ENCODE measurements around the gene GPC3.

GPC3 gene

GRCh38 chrX:133593531-133593930 is 391.9 kb downstream of the GPC3 start:
- no peaks in the 10 kb centered on the region for H3K4me1 ChIP-seq (ENCODE audit: insufficient read depth, low read length)
- H3K9ac ChIP-seq (ENCODE audit: low read depth, low read length), result no peak overlapping the region
- H3K9me3 ChIP-seq (ENCODE audit: control insufficient read depth, insufficient read depth, low read length), result no peaks in the 10 kb centered on the region
- H3K36me3 ChIP-seq (ENCODE audit: insufficient read depth, low read length), result no peaks in the 10 kb centered on the region

GRCh38 chrX:133590703-133591505 is 394.5 kb downstream of the GPC3 start:
- H3K36me3 ChIP-seq (ENCODE audit: insufficient read depth, low read length), result no peaks in the 10 kb centered on the region
- H3K9me3 ChIP-seq (ENCODE audit: control insufficient read depth, insufficient read depth, low read length), result no peaks in the 10 kb centered on the region
- no peak overlapping the region for H3K9ac ChIP-seq (ENCODE audit: low read depth, low read length)
- H3K4me1 ChIP-seq (ENCODE audit: insufficient read depth, low read length), result peaks cover 18% of the 10 kb centered on the region

- Histone ChIP-seq H3K4me1 (ENCODE audit: insufficient read depth, low read length) (peaks cover 18% of the 10 kb centered on the region), H3K36me3 (ENCODE audit: insufficient read depth, low read length) (no peaks in the 10 kb centered on the region), H3K9ac (ENCODE audit: low read depth, low read length) (no peak overlapping the region), H3K9me3 (ENCODE audit: control insufficient read depth, insufficient read depth, low read length) (no peaks in the 10 kb centered on the region)
Measured at GRCh38 chrX:133588827-133589226, 396.6 kb downstream of the GPC3 start.

- Histone ChIP-seq H3K4me1 (ENCODE audit: insufficient read depth, low read length) (peaks cover 18% of the 10 kb centered on the region), H3K36me3 (ENCODE audit: insufficient read depth, low read length) (no peaks in the 10 kb centered on the region), H3K9ac (ENCODE audit: low read depth, low read length) (no peak overlapping the region), H3K9me3 (ENCODE audit: control insufficient read depth, insufficient read depth, low read length) (no peaks in the 10 kb centered on the region)
Measured at GRCh38 chrX:133587818-133588217, 397.6 kb downstream of the GPC3 start.

- Histone ChIP-seq H3K36me3 (ENCODE audit: insufficient read depth, low read length) (no peaks in the 10 kb centered on the region), H3K4me1 (ENCODE audit: insufficient read depth, low read length) (peaks cover 18% of the 10 kb centered on the region), H3K9me3 (ENCODE audit: control insufficient read depth, insufficient read depth, low read length) (no peaks in the 10 kb centered on the region), H3K9ac (ENCODE audit: low read depth, low read length) (no peak overlapping the region)
Measured at GRCh38 chrX:133587071-133587470, 398.3 kb downstream of the GPC3 start.

GRCh38 chrX:133586443-133586842 is 399.0 kb downstream of the GPC3 start:
- H3K36me3 ChIP-seq (ENCODE audit: insufficient read depth, low read length), result no peaks in the 10 kb centered on the region
- H3K9ac ChIP-seq (ENCODE audit: low read depth, low read length), result no peak overlapping the region
- H3K4me1 ChIP-seq (ENCODE audit: insufficient read depth, low read length), result peaks cover 18% of the 10 kb centered on the region
- no peaks in the 10 kb centered on the region for H3K9me3 ChIP-seq (ENCODE audit: control insufficient read depth, insufficient read depth, low read length)

- H3K9ac ChIP-seq (ENCODE audit: low read depth, low read length), result no peak overlapping the region
- no peaks in the 10 kb centered on the region for H3K9me3 ChIP-seq (ENCODE audit: control insufficient read depth, insufficient read depth, low read length)
- H3K4me1 ChIP-seq (ENCODE audit: insufficient read depth, low read length), result peaks cover 18% of the 10 kb centered on the region
- H3K36me3 ChIP-seq (ENCODE audit: insufficient read depth, low read length), result no peaks in the 10 kb centered on the region
Measured at GRCh38 chrX:133583825-133584224, 401.6 kb downstream of the GPC3 start.

- no peak overlapping the region for H3K9ac ChIP-seq (ENCODE audit: low read depth, low read length)
- no peaks in the 10 kb centered on the region for H3K36me3 ChIP-seq (ENCODE audit: insufficient read depth, low read length)
- H3K4me1 ChIP-seq (ENCODE audit: insufficient read depth, low read length), result no peaks in the 10 kb centered on the region
- no peaks in the 10 kb centered on the region for H3K9me3 ChIP-seq (ENCODE audit: control insufficient read depth, insufficient read depth, low read length)
Measured at GRCh38 chrX:133580625-133581024, 404.8 kb downstream of the GPC3 start.

GRCh38 chrX:133579631-133580030 is 405.8 kb downstream of the GPC3 start:
- no peaks in the 10 kb centered on the region for H3K36me3 ChIP-seq (ENCODE audit: insufficient read depth, low read length)
- H3K9ac ChIP-seq (ENCODE audit: low read depth, low read length), result no peak overlapping the region
- no peaks in the 10 kb centered on the region for H3K9me3 ChIP-seq (ENCODE audit: control insufficient read depth, insufficient read depth, low read length)

GRCh38 chrX:133576876-133577275 is 408.5 kb downstream of the GPC3 start:
- H3K9me3 ChIP-seq (ENCODE audit: control insufficient read depth, insufficient read depth, low read length), result no peaks in the 10 kb centered on the region
- no peaks in the 10 kb centered on the region for H3K4me1 ChIP-seq (ENCODE audit: insufficient read depth, low read length)
- H3K36me3 ChIP-seq (ENCODE audit: insufficient read depth, low read length), result no peaks in the 10 kb centered on the region
- no peak overlapping the region for H3K9ac ChIP-seq (ENCODE audit: low read depth, low read length)

More at GRCh38 chrX:133579631-133580030, 405.8 kb downstream of the GPC3 start:
- no peaks in the 10 kb centered on the region for H3K4me1 ChIP-seq (ENCODE audit: insufficient read depth, low read length)

- no peak overlapping the region for H3K9ac ChIP-seq (ENCODE audit: low read depth, low read length)
- no peaks in the 10 kb centered on the region for H3K4me1 ChIP-seq (ENCODE audit: insufficient read depth, low read length)
- no peaks in the 10 kb centered on the region for H3K9me3 ChIP-seq (ENCODE audit: control insufficient read depth, insufficient read depth, low read length)
- H3K36me3 ChIP-seq (ENCODE audit: insufficient read depth, low read length), result no peaks in the 10 kb centered on the region
Measured at GRCh38 chrX:133575501-133576136, 409.8 kb downstream of the GPC3 start.

- Histone ChIP-seq H3K9ac (ENCODE audit: low read depth, low read length) (no peak overlapping the region), H3K4me1 (ENCODE audit: insufficient read depth, low read length) (no peaks in the 10 kb centered on the region), H3K9me3 (ENCODE audit: control insufficient read depth, insufficient read depth, low read length) (no peaks in the 10 kb centered on the region), H3K36me3 (ENCODE audit: insufficient read depth, low read length) (no peaks in the 10 kb centered on the region)
Measured at GRCh38 chrX:133574716-133575115, 410.7 kb downstream of the GPC3 start.

- H3K9me3 ChIP-seq (ENCODE audit: control insufficient read depth, insufficient read depth, low read length), result no peaks in the 10 kb centered on the region
- no peaks in the 10 kb centered on the region for H3K4me1 ChIP-seq (ENCODE audit: insufficient read depth, low read length)
- H3K9ac ChIP-seq (ENCODE audit: low read depth, low read length), result no peak overlapping the region
- H3K36me3 ChIP-seq (ENCODE audit: insufficient read depth, low read length), result no peaks in the 10 kb centered on the region
Measured at GRCh38 chrX:133570549-133570948, 414.8 kb downstream of the GPC3 start.

GRCh38 chrX:133569217-133569616 is 416.2 kb downstream of the GPC3 start:
- H3K36me3 ChIP-seq (ENCODE audit: insufficient read depth, low read length), result no peaks in the 10 kb centered on the region
- no peaks in the 10 kb centered on the region for H3K4me1 ChIP-seq (ENCODE audit: insufficient read depth, low read length)
- H3K9me3 ChIP-seq (ENCODE audit: control insufficient read depth, insufficient read depth, low read length), result no peaks in the 10 kb centered on the region
- H3K9ac ChIP-seq (ENCODE audit: low read depth, low read length), result no peak overlapping the region

GRCh38 chrX:133568109-133568508 is 417.3 kb downstream of the GPC3 start:
- H3K9ac ChIP-seq (ENCODE audit: low read depth, low read length), result no peak overlapping the region
- no peaks in the 10 kb centered on the region for H3K4me1 ChIP-seq (ENCODE audit: insufficient read depth, low read length)
- H3K9me3 ChIP-seq (ENCODE audit: control insufficient read depth, insufficient read depth, low read length), result no peaks in the 10 kb centered on the region
- H3K36me3 ChIP-seq (ENCODE audit: insufficient read depth, low read length), result no peaks in the 10 kb centered on the region

Measured in ES-I3 (cell line).